Measurements from ENCODE around the gene PTN. TPM values are rescaled to one million over a fixed set of nuclear protein-coding genes. Genes with fewer than 3 reads are reported as not detected.

The PTN gene
- total RNA-seq, 1 donor from 2014 or later, result 3.1 TPM

GRCh38 chr7:137213744-137214143 lies 129.8 kb downstream of the PTN start:
- H3K27me3 Mint-ChIP-seq, result no peaks in the 10 kb centered on the region
- H3K4me3 Mint-ChIP-seq (ENCODE audit: low read depth), result no peak overlapping the region
- DNase-seq (ENCODE audit: low spot score, unreplicated experiment), result no peak
- H3K9me3 Mint-ChIP-seq (ENCODE audit: low read depth), result peaks cover 5% of the 10 kb centered on the region
- peak overlapping the region; percentile 78 for H3K27ac Mint-ChIP-seq
- TF ChIP-seq CTCF (IDR thresholded peaks at IDR 0.05; ENCODE audit: unreplicated experiment), result no peak
- no peaks in the 10 kb centered on the region for H3K36me3 Mint-ChIP-seq (ENCODE audit: insufficient read depth)
- no peaks in the 10 kb centered on the region for H3K4me1 Mint-ChIP-seq (ENCODE audit: low read depth)

- H3K27me3 Mint-ChIP-seq, result no peaks in the 10 kb centered on the region
Observed at GRCh38 chr7:137209151-137209817, 134.2 kb downstream of the PTN start.

GRCh38 chr7:137206770-137207169 lies 136.8 kb downstream of the PTN start:
- Mint-ChIP-seq H3K4me3 (ENCODE audit: low read depth) (no peak overlapping the region), H3K27me3 (no peaks in the 10 kb centered on the region), H3K27ac (no peak overlapping the region), H3K4me1 (ENCODE audit: low read depth) (no peaks in the 10 kb centered on the region), H3K36me3 (ENCODE audit: insufficient read depth) (no peaks in the 10 kb centered on the region), H3K9me3 (ENCODE audit: low read depth) (peaks cover 11% of the 10 kb centered on the region)
- no peak for TF ChIP-seq CTCF (IDR thresholded peaks at IDR 0.05; ENCODE audit: unreplicated experiment)
- DNase-seq (ENCODE audit: low spot score, unreplicated experiment), result no peak

More at GRCh38 chr7:137209151-137209817, 134.2 kb downstream of the PTN start:
- Mint-ChIP-seq H3K4me3 (ENCODE audit: low read depth) (no peak overlapping the region), H3K9me3 (ENCODE audit: low read depth) (peaks cover 14% of the 10 kb centered on the region), H3K27ac (no peak overlapping the region), H3K4me1 (ENCODE audit: low read depth) (no peaks in the 10 kb centered on the region), H3K36me3 (ENCODE audit: insufficient read depth) (no peaks in the 10 kb centered on the region)
- DNase-seq (ENCODE audit: low spot score, unreplicated experiment), result no peak
- TF ChIP-seq CTCF (IDR thresholded peaks at IDR 0.05; ENCODE audit: unreplicated experiment), result no peak

GRCh38 chr7:137204246-137204645 lies 139.3 kb downstream of the PTN start:
- no peak for DNase-seq (ENCODE audit: low spot score, unreplicated experiment)
- H3K27ac Mint-ChIP-seq, result no peak overlapping the region
- peaks cover 9% of the 10 kb centered on the region for H3K9me3 Mint-ChIP-seq (ENCODE audit: low read depth)
- H3K4me1 Mint-ChIP-seq (ENCODE audit: low read depth), result no peaks in the 10 kb centered on the region
- no peak overlapping the region for H3K4me3 Mint-ChIP-seq (ENCODE audit: low read depth)
- H3K36me3 Mint-ChIP-seq (ENCODE audit: insufficient read depth), result no peaks in the 10 kb centered on the region
- no peaks in the 10 kb centered on the region for H3K27me3 Mint-ChIP-seq
- TF ChIP-seq CTCF (IDR thresholded peaks at IDR 0.05; ENCODE audit: unreplicated experiment), result no peak

GRCh38 chr7:137203351-137203750 lies 140.2 kb downstream of the PTN start:
- Mint-ChIP-seq H3K27ac (no peak overlapping the region), H3K36me3 (ENCODE audit: insufficient read depth) (no peaks in the 10 kb centered on the region), H3K4me3 (ENCODE audit: low read depth) (no peak overlapping the region), H3K27me3 (no peaks in the 10 kb centered on the region), H3K4me1 (ENCODE audit: low read depth) (no peaks in the 10 kb centered on the region), H3K9me3 (ENCODE audit: low read depth) (peaks cover 9% of the 10 kb centered on the region)
- DNase-seq (ENCODE audit: low spot score, unreplicated experiment), result no peak
- TF ChIP-seq CTCF (IDR thresholded peaks at IDR 0.05; ENCODE audit: unreplicated experiment), result no peak
